Measurements from ENCODE around the gene FAM177B.

Gene FAM177B

DNA sequence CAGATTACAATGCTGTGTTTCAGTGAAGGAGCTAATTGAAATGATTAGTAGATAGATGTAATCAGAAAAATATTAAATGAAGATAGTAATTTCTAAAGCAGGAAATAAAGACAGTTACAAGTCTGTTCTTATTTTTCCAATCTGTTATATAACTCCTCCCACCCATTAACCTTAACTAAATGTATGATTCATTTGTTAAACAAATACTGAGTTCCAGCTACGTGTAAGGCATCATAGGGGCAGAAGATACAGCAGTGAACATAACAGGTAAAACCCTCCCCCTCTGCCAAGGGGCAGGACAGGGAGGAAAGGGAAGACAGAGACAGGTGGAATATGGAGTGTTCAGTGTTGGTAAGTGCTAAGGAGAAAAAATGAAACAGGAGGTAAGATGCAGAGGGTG, at the start of gene FAM177B:
Gene FAM177B (plus strand): TSS at position 231 of the 400 bp plus-strand sequence. CDS start 9,344 bp downstream, outside the sequence.
- no peak for DNase-seq

DNA sequence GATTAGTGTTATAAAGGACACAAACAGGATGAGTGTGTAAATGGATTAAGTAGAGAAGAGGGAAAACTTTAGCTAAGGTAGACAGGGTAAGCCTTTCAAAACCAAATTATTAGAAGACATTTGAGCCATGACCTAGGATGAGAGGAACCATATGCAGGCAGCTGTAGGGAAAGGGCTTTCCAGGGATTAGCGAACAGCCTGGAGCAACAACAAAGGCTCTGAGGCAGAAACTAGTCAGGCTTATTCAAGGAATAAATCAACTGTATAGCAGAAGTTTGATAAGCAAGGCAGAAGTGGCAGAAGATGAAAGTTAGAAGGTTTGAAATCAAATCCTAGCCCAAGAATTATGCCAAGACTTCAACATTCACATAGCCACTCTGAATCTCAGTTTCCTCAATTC, 46.0 kb upstream of the FAM177B start:
- DNase-seq, result no peak

DNA sequence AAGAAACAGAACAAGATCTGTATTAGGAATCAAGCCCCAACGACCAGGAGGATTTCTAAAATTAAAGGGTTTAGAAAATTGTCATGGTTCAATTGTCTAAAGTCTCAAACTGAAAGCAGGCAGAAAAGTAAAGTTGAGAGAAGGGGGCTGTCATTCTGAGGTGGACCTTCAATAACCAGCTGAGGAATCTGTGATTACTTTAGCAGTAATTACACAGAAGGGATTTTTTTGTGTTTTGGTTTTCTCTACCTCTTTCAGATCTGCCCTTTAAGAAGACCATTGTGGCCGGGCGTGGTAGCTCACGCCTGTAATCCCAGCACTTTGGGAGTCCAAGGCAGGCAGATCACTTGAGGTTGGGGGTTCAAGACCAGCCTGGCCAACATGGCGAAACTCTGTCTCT, 42.1 kb upstream of the FAM177B start:
- DNase-seq, result no peak

DNA sequence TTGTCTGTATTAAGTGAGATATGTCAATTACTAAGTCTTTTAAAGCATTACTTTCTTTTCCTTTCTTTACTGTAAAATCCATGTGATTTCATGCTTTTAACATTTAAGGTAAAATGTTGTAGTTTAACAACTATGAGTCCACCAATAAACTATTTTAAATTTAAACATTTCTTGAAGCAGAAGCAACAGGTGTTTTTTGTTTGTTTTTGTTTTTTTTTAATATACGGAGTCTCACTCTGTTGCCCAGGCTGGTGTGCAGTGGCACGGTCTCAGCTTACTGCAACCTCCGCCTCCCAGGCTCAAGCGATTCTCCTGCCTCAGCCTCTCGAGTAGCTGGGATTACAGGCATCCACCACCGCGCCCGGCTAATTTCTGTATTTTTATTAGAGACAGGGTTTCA, 40.3 kb upstream of the FAM177B start:
- no peak for DNase-seq

DNA sequence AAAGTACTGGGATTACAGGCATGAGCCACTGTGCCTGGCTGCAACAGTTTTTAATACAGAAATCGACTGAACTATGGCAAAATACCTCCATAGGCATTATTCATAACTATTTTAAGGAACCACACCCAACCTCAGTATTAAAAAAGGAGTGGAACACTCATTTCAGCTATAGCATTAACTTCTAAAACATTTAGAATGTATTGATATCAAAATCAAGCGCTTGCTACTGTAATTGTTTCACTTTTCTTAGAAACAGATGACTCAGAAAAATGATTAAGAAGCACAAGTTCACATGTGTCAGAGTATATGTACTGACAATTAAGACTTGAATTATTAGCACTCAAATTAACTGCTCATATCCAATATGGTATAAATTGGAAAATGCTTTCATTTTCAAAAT, 39.8 kb upstream of the FAM177B start:
- no peak for DNase-seq

DNA sequence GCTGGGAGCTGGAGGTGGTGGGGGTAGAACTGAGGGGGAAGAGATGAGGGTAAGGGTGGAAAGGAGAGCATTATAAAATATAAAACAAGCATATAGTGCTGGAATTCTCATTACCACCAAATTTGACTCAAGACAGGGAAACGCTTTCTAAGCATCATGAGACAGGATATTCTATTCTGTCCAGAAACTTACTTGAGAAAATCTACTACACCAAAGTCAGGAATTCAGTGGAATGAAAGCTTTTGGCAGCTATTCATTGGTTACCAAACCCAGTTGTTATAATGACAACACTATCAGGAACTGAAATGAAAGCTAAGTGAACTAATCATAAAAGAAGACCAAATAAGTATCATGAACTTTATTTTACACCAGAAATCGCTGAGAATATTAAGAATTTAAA, 39.2 kb upstream of the FAM177B start:
- peak; percentile 14 for DNase-seq

DNA sequence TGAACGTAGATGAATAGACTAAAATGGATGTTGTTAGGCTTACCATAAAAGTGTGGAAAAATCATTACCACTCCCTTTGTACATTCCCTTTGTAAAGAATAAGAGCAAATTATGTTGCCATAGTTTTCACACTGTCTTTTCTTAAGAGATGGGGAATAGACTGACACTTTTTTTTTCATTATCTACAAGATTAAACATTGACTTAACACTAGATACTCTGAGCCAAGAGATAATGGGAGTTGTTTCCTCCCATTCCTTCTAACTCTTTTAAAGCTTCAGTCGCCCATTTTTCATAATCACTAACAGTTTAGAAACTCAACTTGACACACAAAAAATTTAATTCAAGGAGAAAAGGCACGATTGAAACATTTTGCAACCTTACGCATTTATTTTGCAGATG, 34.8 kb upstream of the FAM177B start:
- no peak for DNase-seq

DNA sequence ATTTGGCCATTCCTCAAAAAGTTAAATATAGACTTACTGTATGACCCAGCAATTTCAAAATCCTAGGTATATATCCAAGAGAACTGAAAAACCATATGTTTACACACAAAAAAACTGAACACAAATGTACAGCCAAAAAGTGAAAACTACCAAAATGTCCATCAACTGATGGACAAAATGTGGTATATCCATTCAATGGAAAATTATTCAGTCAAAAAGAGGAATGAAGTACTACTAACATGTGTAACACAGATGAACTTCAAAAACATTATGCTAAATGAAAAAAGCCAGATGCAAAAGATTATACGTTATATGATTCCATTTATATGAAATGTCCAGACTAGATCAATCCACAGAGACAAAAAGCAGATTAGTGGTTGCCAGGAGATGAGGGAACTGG, 32.7 kb upstream of the FAM177B start:
- DNase-seq, result no peak

DNA sequence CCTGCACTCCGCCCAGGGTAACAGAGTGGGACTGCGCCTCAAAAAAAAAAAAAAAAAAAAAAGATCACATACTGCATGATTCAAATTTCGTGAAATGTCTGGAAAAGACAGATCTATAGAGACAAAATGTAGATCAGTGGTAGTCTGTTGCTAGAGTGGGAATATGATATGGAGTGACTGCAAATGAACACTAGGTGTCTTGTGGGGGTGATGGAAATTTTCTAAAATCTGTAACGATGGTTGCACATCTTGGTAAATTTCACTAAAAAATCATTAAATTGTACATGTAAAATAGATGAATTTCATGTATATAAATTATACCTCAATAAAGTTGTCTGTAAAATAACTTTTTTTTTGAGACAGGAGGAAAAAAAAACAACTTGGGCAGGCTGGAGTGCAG, 30.2 kb upstream of the FAM177B start:
- no peak for DNase-seq

DNA sequence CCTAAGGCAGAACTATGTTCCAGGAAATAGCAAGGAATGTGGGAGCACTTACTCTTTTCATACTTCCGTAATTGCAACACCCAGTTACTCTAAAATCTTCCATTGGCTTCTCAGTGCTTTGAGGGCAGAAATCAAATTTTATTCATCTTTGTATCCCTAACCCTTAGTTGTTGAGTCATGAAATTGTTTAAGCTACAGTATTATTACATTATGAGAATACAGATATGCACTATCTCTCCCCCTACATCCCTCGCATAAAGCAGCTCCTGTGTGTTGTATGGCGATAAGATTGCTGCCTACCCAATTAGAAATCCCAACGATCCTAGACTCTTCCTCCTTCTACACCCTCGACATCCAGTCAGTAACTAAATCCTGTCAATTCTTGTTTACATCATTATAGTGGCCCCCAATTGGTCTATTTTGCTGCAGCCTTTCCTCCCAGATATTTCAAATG, 27.3 kb upstream of the FAM177B start:
- DNase-seq, result no peak

DNA sequence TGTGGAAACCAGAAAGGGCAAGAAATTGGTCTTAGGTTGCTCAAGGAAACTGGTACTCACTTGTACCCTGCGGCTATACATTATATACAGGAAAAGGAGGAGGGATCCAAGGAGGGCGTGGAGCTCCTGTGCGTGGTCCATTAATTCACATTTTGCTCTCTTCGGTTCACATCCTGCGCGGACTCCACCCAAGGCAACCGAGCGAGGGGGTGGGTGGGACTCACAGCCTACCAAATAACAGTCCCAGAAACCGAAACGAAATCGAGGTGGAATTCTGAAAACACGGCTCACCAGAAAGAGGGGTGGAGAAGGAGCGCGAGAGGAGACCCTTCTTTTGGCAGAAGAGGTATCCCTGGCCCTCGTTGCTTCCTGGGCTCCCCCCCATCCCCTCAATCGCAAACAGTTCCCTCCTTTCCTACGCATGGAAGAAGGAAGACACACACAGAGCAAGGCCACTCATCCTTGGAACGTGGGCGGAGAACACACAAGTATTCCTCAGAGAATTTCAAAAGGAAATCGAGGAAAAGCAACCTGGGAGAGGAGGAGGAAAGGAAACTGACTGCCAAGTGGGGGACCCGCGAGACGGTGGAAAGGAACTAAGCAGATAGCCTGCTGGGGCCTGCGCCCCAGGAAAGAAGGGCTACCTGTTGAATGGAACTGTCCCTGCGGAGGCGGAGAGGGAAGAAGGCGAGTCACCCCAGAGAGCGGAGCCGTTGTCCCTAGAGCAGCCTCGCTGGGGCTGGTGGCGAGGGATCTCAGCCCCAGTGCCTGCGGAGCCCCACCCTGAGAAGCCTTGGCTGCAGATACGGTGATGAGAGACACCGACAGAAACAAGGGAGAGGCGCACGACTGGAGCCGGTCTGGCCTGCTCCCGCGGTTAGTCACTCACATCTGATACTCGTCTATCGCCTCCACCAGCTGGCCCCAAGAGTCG, 25.4 kb upstream of the FAM177B start:
- peak; percentile 58 for DNase-seq

DNA sequence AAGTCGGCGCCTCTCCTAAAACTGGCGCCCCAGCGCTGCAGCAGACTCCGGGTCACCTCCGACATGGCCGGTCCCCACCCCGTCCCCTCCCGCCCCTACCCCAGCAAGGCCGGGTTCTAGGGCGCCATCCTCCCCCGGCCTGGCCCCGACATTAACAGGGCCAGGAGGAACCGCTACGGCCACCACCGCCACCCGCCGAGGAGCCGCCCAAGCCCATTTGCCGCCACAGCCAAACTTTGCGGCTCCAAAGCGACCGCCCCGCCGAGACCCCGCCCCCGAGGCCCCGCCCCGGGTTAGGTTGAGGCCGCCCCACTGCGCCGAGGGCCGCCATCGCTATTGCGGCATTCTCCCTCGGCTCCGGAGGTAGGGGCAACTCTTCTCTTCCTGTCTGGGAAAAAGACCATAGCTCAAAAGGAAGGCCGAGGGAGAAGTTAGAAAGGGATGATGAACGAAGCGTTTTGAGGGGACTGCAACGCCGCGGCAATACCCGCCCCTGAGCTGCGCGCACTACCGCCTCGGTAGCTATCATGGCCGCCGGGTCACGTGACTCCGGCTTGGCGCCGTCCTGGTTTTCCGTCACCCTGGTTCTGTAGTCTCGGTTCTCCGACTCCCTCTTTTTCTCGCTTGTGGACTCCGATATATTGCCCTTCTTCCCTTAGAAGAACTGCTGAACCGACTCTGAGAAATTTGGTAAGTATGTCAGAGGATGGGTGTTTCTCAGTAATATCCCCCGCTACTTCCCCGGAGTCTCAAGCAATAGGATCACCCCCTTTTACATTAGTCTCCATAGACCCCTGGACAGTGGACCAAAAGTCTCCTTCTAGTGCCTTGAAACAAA, 24.5 kb upstream of the FAM177B start, which contains the start of the genes AIDA and BROX:
Gene AIDA (minus strand): TSS at position 239 of the 838 bp plus-strand sequence. CDS start 174 bp downstream, at position 65.
Gene BROX (plus strand): TSS at position 312 of the 838 bp plus-strand sequence. CDS start 3,136 bp downstream, outside the sequence.
- DNase-seq, result peak; percentile 86

DNA sequence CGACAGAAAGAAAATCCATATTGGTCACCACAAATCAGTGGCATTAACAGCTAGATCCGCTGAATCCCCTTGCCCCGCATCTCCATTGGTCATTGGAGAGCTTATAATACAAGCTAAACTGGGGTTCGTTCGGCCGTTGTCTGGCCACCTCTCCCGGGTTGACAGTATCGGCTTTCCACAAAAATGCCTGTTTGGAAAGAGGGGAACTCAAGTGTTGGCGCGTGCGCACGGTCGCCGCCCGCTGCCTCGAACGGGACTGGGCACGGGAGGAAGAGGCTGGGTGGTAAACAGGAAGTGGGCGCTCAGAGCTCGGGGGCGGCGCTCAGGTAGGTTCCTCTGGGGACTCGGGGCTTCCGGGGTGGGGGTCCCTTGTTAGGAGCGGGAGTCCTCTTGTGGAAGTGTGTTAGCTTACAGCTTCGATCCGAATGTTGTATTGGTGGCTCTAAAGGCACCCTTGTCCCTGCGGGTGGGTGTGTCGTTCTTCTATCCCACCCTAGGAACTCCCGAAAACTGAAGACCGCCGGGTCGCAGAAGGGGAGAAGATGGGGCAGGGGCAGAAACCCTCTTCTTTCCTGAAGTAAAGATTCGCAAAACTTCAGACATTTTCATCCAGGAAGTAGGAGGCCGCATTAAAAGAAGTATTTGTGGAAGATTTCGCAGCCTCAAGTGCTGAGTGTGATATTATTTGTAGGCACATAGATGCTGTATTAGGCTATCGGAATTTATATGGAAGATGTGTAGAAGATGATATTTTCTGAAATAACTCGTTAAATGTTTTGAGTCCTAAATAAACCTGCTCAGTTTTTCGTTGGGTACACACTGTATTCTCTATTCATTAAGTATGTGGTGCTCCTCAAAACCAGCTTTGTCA, 23.7 kb upstream of the FAM177B start:
- peak; percentile 94 for DNase-seq

DNA sequence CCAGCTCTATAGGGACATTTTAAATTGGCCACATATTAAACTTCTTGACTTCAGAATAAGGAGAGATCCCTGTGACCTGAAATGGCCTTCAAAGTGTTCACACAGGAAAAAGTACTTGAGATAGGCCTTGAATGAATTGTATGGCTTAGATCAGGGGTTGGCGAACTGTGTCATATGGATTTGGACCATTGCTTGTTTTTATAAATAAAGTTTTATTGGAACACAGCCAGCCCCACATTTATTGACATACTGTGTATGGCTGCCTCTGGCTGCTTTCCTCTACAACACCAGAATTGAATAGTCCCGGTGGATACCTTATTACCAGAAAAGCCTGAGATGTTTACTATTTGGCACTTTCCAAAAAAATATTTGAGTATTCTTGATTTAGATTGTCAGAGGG, 20.6 kb upstream of the FAM177B start:
- no peak for DNase-seq

DNA sequence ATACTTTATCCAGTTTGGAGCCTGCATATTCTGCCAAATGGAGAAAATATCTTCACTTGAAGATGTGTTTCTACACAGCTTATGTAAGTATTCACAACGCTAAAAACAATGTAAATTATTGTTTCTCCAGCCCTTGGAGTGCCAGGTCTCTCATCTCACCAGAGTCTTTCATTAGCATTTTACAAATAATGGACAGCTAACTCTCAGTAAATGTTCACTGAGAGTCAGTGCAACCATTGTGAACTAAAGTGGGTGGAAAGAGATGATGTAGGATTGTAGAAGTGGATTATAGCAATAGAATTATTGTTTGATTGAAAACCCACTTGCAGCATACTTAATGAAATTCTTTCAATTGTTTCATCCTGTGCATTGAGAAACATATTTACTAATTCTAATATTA, 8.3 kb upstream of the FAM177B start:
- DNase-seq, result no peak

DNA sequence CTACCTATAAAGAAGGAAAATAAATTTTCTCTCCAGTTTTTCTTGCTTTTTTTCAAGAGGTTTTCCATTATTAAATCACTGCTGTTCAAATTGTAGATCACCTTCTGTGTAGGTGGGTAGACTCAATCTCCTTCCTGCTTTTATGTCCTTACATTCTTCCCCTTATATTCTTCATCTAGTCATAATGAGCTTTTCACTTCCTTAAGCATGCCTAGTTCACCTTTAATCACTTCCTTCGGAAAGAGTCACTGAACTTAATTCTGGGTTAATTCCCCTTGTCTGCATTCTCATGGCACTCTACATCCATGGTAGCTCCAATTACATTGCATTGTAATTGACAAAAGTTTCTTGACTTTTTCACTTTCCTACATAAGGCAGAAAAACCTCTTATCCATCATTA, 6.1 kb upstream of the FAM177B start:
- no peak for DNase-seq

DNA sequence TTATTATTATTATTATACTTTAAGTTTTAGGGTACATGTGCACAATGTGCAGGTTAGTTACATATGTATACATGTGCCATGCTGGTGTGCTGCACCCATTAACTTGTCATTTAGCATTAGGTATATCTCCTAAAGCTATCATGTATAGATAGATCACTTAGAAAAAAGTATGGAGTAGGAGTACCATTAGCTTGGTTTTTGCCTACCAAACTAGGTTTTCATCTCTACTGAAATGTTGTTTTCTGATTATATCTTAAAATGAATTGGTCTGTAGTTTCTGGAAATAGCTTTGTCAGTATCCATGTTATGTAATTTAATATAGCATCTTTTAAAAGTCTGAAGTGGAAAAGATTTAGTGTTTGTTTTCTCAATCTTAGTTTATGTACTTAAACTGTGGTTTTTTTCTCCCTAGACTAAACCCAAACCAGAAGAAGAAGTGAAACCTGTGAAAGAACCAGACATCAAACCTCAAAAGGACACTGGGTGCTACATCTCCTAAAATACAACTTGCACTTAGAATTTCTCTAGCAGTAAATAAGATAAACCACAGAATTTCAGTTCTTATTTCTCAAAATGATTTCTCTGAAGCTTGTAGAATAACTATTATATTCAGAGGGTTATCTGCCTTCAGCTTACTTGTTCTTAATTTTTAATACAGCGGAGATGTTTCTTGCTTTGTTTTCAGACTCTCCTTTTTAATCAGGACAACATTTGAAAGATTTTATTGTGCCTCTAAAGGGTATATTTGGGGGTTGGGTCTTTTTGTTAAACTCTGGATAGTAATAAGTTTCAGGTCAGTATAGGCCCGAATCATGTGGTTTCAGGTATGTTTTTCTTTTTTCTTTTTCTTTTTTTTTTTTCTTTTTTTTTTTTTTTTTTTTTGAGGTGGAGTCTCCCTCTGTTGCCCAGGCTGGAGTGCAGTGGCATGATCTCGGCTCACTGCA, 4.5 kb upstream of the FAM177B start:
- no peak for DNase-seq

DNA sequence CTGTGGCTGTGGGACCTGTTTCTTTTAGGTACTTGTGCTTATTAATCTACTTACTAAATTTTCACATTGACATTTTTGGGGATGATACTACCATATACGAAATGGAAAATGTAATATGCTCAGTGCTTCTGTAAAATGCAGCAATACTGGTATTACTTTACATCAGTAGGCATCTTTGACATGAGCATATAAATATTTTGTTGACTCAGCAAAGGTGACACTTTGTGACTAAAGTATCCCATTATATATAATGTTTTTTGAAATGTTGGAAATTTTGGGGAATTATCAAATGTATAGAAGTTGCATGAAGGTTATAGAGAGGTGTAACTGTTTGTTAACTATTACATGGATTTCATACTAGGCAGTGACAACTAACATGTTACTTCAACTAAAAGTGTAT, 2.3 kb upstream of the FAM177B start:
- no peak for DNase-seq

DNA sequence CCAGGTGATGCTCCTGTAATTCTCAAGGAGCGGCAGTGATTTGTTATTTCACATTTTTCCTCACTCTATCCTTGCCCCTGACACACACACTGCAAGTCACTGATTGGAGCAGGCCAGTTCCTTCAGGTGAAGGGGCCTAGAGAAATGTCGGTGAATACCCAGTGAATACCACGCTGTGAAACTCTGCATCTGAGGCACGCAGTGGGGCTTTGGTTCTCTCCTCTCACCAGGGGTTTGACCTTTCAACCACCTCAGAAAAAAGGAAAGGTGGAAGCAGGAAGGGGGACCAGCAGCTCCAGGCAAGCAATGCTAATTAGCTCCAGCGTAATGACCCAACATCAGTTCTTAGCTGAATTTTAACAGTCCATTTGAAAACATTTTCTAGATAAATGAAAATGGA, 532 bp upstream of the FAM177B start:
- no peak for DNase-seq

DNA sequence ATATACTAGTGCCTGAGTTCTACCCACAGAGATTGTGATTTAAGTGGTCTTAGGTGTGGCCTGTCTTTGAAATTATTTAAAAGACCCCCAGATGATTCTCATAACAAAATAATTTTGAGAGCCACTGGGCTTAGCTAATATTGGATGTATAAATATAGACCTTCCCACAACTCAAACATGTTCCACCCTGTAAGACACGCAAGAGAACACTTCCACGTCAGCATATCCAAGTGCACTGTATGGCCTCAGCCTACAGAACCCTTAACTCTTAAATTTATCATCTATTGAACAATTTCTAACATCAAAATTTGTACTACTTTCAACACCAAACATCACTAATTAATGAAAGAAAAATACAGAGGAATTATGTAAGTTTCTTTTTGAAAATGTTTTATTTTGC, 2.5 kb downstream of the FAM177B start:
- no peak for DNase-seq

DNA sequence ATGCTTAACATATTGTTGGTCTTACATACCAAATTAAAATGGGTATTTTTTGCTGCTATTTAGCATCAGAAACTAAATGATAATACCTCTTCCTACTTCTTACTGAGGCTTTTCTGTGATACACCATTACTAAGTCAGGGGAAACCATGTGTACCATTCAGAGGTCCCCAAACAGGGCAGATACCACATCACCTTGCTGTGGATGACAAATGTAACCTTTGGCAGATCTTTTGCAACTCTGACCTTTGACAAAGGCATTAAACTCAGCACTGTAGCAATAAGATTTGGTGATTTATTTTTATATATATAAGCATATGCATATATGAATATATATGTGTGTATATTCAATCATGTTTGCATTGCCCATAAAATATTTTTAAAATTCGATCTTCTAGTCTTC, 2.9 kb downstream of the FAM177B start:
- no peak for DNase-seq

Measured in fibroblast of skin of right quadriceps (primary cell).